Thyroid gland (tissue), 4 donors: ENCODE results near the gene TNS3.

Experiments used
- POLR2A ChIP-seq, 2 donors: fragments of 450-650 bp; IDR thresholded peaks; one replicate each; pipeline ENCODE4 v1.6.1; 2017; ENCODE audit warnings: antibody characterized with exemption in 2 of 2, mild to moderate bottlenecking in 2 of 2, moderate library complexity in 1 of 2
- TF ChIP-seq, protein P1 (sequence below), 6 experiments: fragments of 200-600 bp in 3 of 6; fragments of 450-650 bp in 3 of 6; sonication (generic) in 3 of 6; IDR thresholded peaks; one replicate each; pipeline ENCODE4 v1.5.1; 2016 to 2019; ENCODE audit warnings: antibody characterized with exemption in 6 of 6, mild to moderate bottlenecking in 2 of 6, inconsistent platforms in 1 of 6, moderate library complexity in 1 of 6

- no peak for TF ChIP-seq POLR2A (IDR thresholded peaks at IDR 0.05)
- TF ChIP-seq, protein P1, sequence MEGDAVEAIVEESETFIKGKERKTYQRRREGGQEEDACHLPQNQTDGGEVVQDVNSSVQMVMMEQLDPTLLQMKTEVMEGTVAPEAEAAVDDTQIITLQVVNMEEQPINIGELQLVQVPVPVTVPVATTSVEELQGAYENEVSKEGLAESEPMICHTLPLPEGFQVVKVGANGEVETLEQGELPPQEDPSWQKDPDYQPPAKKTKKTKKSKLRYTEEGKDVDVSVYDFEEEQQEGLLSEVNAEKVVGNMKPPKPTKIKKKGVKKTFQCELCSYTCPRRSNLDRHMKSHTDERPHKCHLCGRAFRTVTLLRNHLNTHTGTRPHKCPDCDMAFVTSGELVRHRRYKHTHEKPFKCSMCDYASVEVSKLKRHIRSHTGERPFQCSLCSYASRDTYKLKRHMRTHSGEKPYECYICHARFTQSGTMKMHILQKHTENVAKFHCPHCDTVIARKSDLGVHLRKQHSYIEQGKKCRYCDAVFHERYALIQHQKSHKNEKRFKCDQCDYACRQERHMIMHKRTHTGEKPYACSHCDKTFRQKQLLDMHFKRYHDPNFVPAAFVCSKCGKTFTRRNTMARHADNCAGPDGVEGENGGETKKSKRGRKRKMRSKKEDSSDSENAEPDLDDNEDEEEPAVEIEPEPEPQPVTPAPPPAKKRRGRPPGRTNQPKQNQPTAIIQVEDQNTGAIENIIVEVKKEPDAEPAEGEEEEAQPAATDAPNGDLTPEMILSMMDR (IDR thresholded peaks at IDR 0.05) = no peak
These were observed 332.6 kb downstream of the TNS3 start for GRCh38 chr7:47249361-47249760.
